Stomach (tissue), 4 donors: ENCODE data around the gene SFPQ.
"Not testable (repeated sequence)": the region's sequence is repeated elsewhere in the genome, so short reads cannot be mapped to it uniquely, and the experiment has no call there.

Source experiments
- POLR2A ChIP-seq, 4 donors: fragments of 450-650 bp; IDR thresholded peaks; one replicate each; pipeline ENCODE4 v1.6.1; 2016; ENCODE audit warnings: antibody characterized with exemption in 4 of 4, control low read depth in 2 of 4, mild to moderate bottlenecking in 1 of 4, moderate library complexity in 1 of 4
- POLR2AphosphoS5 ChIP-seq, 3 donors: sonication (generic); formaldehyde crosslinking; IDR thresholded peaks; one replicate each; pipeline ENCODE4 v1.6.1; 2016; ENCODE audit warnings: antibody characterized with exemption in 3 of 3
- TF ChIP-seq, protein P1 (sequence below), 7 experiments: fragments of 450-650 bp in 4 of 7; fragments of 200-600 bp in 3 of 7; sonication (generic) in 3 of 7; IDR thresholded peaks; one replicate each; pipeline ENCODE4 v1.5.1; 2016 to 2019; ENCODE audit warnings: antibody characterized with exemption in 7 of 7, control low read depth in 2 of 7, mild to moderate bottlenecking in 1 of 7

DNA sequence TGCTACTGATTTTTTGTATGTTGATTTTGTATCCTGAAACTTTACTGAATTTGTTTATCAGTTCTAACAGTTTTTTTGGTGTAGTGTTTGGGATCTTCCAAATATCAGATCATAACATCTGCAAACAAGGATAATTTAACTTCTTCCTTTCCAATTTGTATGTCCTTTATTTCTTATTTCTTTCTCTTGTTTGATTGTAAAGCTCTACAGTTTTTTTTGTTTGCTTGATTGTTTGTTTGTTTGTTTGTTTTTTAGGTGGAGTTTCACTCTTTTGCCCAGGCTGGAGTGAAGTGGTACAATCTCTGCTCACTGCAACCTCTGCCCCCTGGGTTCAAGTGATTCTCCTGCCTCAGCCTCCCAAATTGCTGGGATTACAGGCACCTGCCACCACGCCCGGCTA is 43.8 kb upstream of the SFPQ start:
- TF ChIP-seq, protein P1, sequence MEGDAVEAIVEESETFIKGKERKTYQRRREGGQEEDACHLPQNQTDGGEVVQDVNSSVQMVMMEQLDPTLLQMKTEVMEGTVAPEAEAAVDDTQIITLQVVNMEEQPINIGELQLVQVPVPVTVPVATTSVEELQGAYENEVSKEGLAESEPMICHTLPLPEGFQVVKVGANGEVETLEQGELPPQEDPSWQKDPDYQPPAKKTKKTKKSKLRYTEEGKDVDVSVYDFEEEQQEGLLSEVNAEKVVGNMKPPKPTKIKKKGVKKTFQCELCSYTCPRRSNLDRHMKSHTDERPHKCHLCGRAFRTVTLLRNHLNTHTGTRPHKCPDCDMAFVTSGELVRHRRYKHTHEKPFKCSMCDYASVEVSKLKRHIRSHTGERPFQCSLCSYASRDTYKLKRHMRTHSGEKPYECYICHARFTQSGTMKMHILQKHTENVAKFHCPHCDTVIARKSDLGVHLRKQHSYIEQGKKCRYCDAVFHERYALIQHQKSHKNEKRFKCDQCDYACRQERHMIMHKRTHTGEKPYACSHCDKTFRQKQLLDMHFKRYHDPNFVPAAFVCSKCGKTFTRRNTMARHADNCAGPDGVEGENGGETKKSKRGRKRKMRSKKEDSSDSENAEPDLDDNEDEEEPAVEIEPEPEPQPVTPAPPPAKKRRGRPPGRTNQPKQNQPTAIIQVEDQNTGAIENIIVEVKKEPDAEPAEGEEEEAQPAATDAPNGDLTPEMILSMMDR (IDR thresholded peaks at IDR 0.05) = not testable (repeated sequence)
- not testable (repeated sequence) for TF ChIP-seq POLR2AphosphoS5, POLR2A (IDR thresholded peaks at IDR 0.05)
